Activated naive CD4-positive, alpha-beta T cell treated with anti-CD3 and anti-CD28 coated beads, Interleukin-2, amount 50 U/mL, for 72 hours (primary cell): Measurements from ENCODE around the gene PRMT1. TPM values are rescaled to one million over a fixed set of nuclear protein-coding genes. Genes with fewer than 3 reads are reported as not detected.
"Not testable (repeated sequence)": the region's sequence is repeated elsewhere in the genome, so short reads cannot be mapped to it uniquely, and the experiment has no call there.

Experiments used
- ATAC-seq, 2 donors: fragments of 150-1000 bp; cut with Tn5 transposase; 2 replicates each; pipeline ENCODE4 v1.10.0; 2021; ENCODE audit warnings: mild to moderate bottlenecking in 2 of 2, moderate library complexity in 2 of 2
- DNase-seq, 2 donors: peaks; one replicate each; pipeline ENCODE4 v3.0.0; 2021 to 2022; ENCODE audit warnings: low spot score in 2 of 2
- H3K27ac Mint-ChIP-seq, 2 donors: one replicate each; pipeline ENCODE4 v1.8.0; 2022; ENCODE audit warnings: mild to moderate bottlenecking in 2 of 2, mixed read lengths in 2 of 2
- H3K36me3 Mint-ChIP-seq, 2 donors: one replicate each; pipeline ENCODE4 v1.8.0; 2022; ENCODE audit warnings: mixed read lengths in 2 of 2
- H3K9me3 Mint-ChIP-seq, 2 donors: one replicate each; pipeline ENCODE4 v1.8.0; 2022; ENCODE audit warnings: mixed read lengths in 2 of 2
- total RNA-seq, 2 donors: library from RNA; stranded (reverse); gene quantifications; one replicate each; pipeline ENCODE4 v1.2.3, GENCODE V29; 2022

The PRMT1 gene
- total RNA-seq, 2 donors from 2014 or later = 248 to 309 TPM

GRCh38 chr19:49718991-49719390 lies 41.9 kb downstream of the PRMT1 start:
- Mint-ChIP-seq H3K36me3 (no peaks in the 10 kb centered on the region), H3K27ac (peak overlapping the region in 1 of 2 donors; percentile 76), H3K9me3 (no peaks in the 10 kb centered on the region)
- ATAC-seq = no peak
- no peak for DNase-seq

- not testable (repeated sequence) for H3K36me3 Mint-ChIP-seq, ATAC-seq, DNase-seq, H3K27ac Mint-ChIP-seq, H3K9me3 Mint-ChIP-seq
Measured at GRCh38 chr19:49719420-49719819, 42.3 kb downstream of the PRMT1 start.

DNA sequence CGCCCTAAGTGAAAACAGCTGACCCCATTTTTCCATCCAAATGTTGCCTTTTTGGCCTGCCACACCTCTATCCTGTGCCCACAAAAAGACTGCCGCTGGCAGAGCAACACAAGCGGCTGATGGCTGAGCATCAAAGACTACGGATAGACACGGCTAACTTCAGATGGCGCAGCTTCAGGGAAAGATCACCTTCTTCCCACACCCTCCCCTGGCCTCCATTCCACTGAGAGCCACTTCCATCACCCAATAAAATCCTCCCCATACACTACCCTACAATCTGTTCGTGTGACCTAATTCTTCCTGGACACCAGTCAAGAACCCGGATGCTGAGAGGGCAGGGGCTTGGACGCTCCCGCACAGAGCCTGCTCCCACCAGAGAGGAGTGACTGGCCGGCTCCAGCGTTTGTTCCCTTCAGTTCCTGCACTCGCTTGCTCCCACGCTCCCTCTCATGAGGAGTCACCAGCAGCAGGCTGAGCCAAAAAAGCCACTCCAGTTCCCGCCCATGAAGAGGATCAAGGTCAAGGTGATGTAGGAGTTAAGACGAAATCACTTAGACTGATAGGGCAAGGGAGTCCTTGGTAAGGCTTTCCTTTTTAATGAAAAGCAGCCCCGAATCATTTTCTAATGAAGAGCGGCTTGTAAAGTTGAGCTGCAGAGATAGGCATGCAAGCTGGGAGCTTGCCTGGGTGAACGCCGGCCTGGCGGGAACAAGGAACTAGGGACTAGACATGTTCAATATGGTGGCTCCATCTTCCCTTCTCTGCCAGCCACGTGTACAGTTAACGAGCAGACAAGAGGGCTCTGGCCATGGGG lies 50.4 kb downstream of the PRMT1 start:
- peak overlapping the region in 1 of 2 donors; percentile 60 for H3K27ac Mint-ChIP-seq
- ATAC-seq = no peak
- DNase-seq = no peak
- no peaks in the 10 kb centered on the region for H3K36me3 Mint-ChIP-seq
- H3K9me3 Mint-ChIP-seq = no peaks in the 10 kb centered on the region

DNA sequence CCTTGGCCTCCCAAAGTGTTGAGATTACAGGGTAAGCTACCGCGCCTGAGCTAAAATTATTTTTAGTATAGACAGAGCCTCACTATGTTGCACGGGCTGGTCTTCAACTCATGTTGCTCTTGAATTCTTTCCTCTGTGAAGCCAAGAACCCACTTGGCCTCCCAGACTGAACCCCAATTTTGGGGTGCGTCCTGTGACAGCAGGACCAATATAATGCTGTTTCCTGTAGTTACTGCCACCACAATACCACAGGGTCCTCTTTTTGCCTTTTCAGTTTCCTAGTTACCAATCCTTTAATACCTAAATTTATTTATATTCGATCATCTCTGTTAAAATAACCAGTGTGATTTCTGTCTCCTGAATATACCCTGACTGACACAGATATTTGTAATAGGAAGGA lies 53.1 kb downstream of the PRMT1 start:
- Mint-ChIP-seq H3K36me3 (no peaks in the 10 kb centered on the region), H3K27ac (no peak overlapping the region), H3K9me3 (no peaks in the 10 kb centered on the region)
- DNase-seq (no peak), ATAC-seq (no peak)

Other genes with a start within 250 kb of the PRMT1 start
- gene SLC17A7, start 235.7 kb upstream of the PRMT1 start, total RNA-seq = under 1 TPM; 0.20 to 0.33 TPM
- gene PIH1D1, start 225.5 kb upstream of the PRMT1 start, total RNA-seq = 100 to 1,000 TPM in 1 of 2 donors, 10 to 100 TPM in 1; 92.9 to 184 TPM
- 10 to 100 TPM; 22.6 to 34.0 TPM for gene ALDH16A1, start 224.0 kb upstream of the PRMT1 start, total RNA-seq
- gene FLT3LG, start 203.1 kb upstream of the PRMT1 start, total RNA-seq = 10 to 100 TPM; 49.1 to 64.4 TPM
- gene RPL13A, start 189.7 kb upstream of the PRMT1 start, total RNA-seq = 1,000 to 10,000 TPM; 4,147 to 5,288 TPM
- 1,000 to 10,000 TPM; 2,570 to 2,967 TPM for gene RPS11, start 180.8 kb upstream of the PRMT1 start, total RNA-seq
- gene FCGRT, start 164.6 kb upstream of the PRMT1 start, total RNA-seq = 10 to 100 TPM; 17.5 to 18.1 TPM
- 10 to 100 TPM in 1 of 2 donors, 1 to 10 TPM in 1; 5.4 to 13.0 TPM for gene RCN3, start 149.3 kb upstream of the PRMT1 start, total RNA-seq
- gene NOSIP, start 96.7 kb upstream of the PRMT1 start, total RNA-seq = 10 to 100 TPM; 90.7 to 96.1 TPM
- 10 to 100 TPM in 1 of 2 donors, 1 to 10 TPM in 1; 2.3 to 10.8 TPM for gene PRRG2, start 96.0 kb upstream of the PRMT1 start, total RNA-seq
- 10 to 100 TPM; 28.9 to 32.9 TPM for gene PRR12, start 86.1 kb upstream of the PRMT1 start, total RNA-seq
- 10 to 100 TPM in 1 of 2 donors, 1 to 10 TPM in 1; 6.0 to 12.9 TPM for gene RRAS, start 37.1 kb upstream of the PRMT1 start, total RNA-seq
- 10 to 100 TPM; 49.8 to 57.4 TPM for gene SCAF1, start 35.1 kb upstream of the PRMT1 start, total RNA-seq
- gene IRF3, start 11.4 kb upstream of the PRMT1 start, total RNA-seq = 100 to 1,000 TPM; 135 to 202 TPM
- 10 to 100 TPM; 69.6 to 93.4 TPM for gene BCL2L12, start 11.3 kb upstream of the PRMT1 start, total RNA-seq
- 1 to 10 TPM; 5.6 to 6.2 TPM for gene ADM5, start 12.3 kb downstream of the PRMT1 start, total RNA-seq
- 1 to 10 TPM; 4.1 to 4.3 TPM for gene CPT1C, start 13.8 kb downstream of the PRMT1 start, total RNA-seq
- 1 to 10 TPM in 1 of 2 donors, under 1 TPM in 1; 0.57 to 1.9 TPM for gene TSKS, start 86.0 kb downstream of the PRMT1 start, total RNA-seq
- 100 to 1,000 TPM in 1 of 2 donors, 10 to 100 TPM in 1; 79.0 to 137 TPM for gene AP2A1, start 89.7 kb downstream of the PRMT1 start, total RNA-seq
- 10 to 100 TPM; 14.8 to 24.8 TPM for gene FUZ, start 136.0 kb downstream of the PRMT1 start, total RNA-seq
- gene MED25, start 141.0 kb downstream of the PRMT1 start, total RNA-seq = 10 to 100 TPM; 58.4 to 68.2 TPM
- gene PTOV1, start 173.9 kb downstream of the PRMT1 start, total RNA-seq = 100 to 1,000 TPM; 110 TPM
- 100 to 1,000 TPM in 1 of 2 donors, 10 to 100 TPM in 1; 90.6 to 119 TPM for gene PNKP, start 190.3 kb downstream of the PRMT1 start, total RNA-seq
- 10 to 100 TPM; 16.9 to 34.4 TPM for gene AKT1S1, start 200.1 kb downstream of the PRMT1 start, total RNA-seq
- 10 to 100 TPM; 28.8 to 53.0 TPM for gene TBC1D17, start 200.4 kb downstream of the PRMT1 start, total RNA-seq
- 10 to 100 TPM in 1 of 2 donors, 1 to 10 TPM in 1; 6.3 to 11.1 TPM for gene IL4I1, start 219.6 kb downstream of the PRMT1 start, total RNA-seq